ENCODE data around the gene DCP1A. TPM values are rescaled to one million over a fixed set of nuclear protein-coding genes. Genes with fewer than 3 reads are reported as not detected.
"Not testable (repeated sequence)": the region's sequence is repeated elsewhere in the genome, so short reads cannot be mapped to it uniquely, and the experiment has no call there.

The DCP1A gene
- total and polyA plus RNA-seq, 5 donors from 2014 or later: 47.7 to 63.6 (median 50.6) TPM

DNA sequence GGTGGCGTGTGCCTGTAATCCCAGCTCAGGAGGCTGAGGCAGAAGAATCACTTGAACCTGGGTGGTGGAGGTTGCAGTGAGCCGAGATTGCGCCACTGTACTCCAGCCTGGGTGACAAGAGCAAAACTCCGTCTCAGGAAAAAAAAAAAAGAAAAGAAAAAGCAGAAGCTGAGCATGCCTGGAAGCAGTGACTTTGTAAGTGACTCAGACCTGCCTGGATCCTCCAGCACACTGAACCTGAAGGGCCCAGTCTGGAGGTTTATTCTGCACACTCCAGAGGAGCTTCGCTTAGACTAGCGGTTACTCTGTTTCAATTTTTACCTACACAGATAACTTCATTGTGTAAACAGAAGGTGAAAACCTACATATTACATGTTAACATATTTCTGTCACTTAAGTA is 19.4 kb downstream of the DCP1A start:
- not testable (repeated sequence) for H3K27me3 ChIP-seq (ENCODE audit: control insufficient read depth, insufficient read depth, low read length); H3K4me3 Mint-ChIP-seq; H3K9me3 Mint-ChIP-seq; H3K4me1 ChIP-seq (ENCODE audit: control insufficient read depth, insufficient read depth, low read length, poor library complexity, severe bottlenecking); ATAC-seq (ENCODE audit: low read depth in 2 of 2); H3K9me3 ChIP-seq (ENCODE audit: control insufficient read depth in 2 of 2, low read length in 2 of 2); H3K27ac ChIP-seq (ENCODE audit: insufficient read depth, low read length, poor library complexity, severe bottlenecking); DNase-seq; H3K4me3 ChIP-seq (ENCODE audit: low read depth, low read length); H3K27ac Mint-ChIP-seq; H3K27me3 Mint-ChIP-seq
- H3K36me3 Mint-ChIP-seq: peaks cover 23% of the 10 kb centered on the region
- peaks cover 36 to 56% (median 49%) of the 10 kb centered on the region in 4 donors for H3K4me1 Mint-ChIP-seq
- H3K36me3 ChIP-seq (ENCODE audit: control insufficient read depth, insufficient read depth, low read length): peaks cover 32% of the 10 kb centered on the region

DNA sequence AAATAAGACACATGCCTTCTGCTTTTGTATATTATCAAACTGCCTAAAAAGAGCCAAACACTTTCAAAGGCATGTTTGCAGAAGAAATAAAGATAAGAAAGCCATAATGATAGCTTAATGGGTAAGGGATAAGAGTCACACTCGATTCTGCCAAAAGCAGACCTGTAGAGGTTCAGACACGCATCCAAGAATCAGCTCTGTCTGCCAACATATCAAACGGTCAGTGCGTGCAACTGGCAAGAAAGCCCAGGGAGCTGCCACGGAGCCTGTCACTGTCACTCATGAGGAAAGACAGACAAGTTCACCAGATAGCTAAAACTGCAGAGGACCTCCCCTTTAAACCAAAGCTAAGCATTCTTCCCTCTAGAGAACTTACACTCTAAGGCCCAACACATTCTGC is 23.2 kb downstream of the DCP1A start:
- Mint-ChIP-seq H3K27me3 (no peaks in the 10 kb centered on the region), H3K4me3 (no peak overlapping the region), H3K4me1 (peaks cover 29 to 36% (median 33%) of the 10 kb centered on the region in 4 donors), H3K27ac (no peak overlapping the region), H3K36me3 (peaks cover 17% of the 10 kb centered on the region), H3K9me3 (no peaks in the 10 kb centered on the region)
- Histone ChIP-seq H3K27ac (ENCODE audit: insufficient read depth, low read length, poor library complexity, severe bottlenecking) (no peak overlapping the region), H3K27me3 (ENCODE audit: control insufficient read depth, insufficient read depth, low read length) (no peaks in the 10 kb centered on the region), H3K4me3 (ENCODE audit: low read depth, low read length) (no peak overlapping the region), H3K36me3 (ENCODE audit: control insufficient read depth, insufficient read depth, low read length) (peaks cover 23% of the 10 kb centered on the region), H3K9me3 (ENCODE audit: control insufficient read depth in 2 of 2, low read length in 2 of 2) (no peaks in the 10 kb centered on the region), H3K4me1 (ENCODE audit: control insufficient read depth, insufficient read depth, low read length, poor library complexity, severe bottlenecking) (no peaks in the 10 kb centered on the region)
- ATAC-seq (ENCODE audit: low read depth in 2 of 2): no peak
- DNase-seq: no peak

DNA sequence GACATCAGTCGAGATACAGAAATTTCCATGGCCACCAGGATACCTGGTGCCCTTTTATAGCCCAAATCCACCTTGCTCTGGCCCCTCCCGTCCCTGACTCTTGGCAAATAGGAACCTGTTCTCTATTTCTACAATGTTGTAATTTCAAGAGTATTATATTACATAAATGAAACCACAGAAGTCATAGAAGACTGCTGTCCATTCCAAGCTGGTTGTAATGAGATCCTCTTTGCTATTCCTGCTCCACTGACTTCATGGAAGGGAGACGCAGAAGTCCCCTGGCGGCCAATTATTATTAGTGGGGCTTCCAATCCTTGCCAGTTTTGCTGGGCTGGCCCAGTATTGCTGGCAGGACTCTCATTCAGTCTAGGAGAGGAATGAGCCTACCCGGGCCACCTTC is 26.6 kb downstream of the DCP1A start:
- Mint-ChIP-seq H3K9me3 (no peaks in the 10 kb centered on the region), H3K36me3 (peaks cover 18% of the 10 kb centered on the region), H3K4me3 (no peak overlapping the region), H3K4me1 (peaks cover 17 to 20% (median 18%) of the 10 kb centered on the region in 4 donors), H3K27ac (peak overlapping the region in 2 of 3 donors; percentile 49 to 52), H3K27me3 (no peaks in the 10 kb centered on the region)
- H3K9me3 ChIP-seq (ENCODE audit: control insufficient read depth in 2 of 2, low read length in 2 of 2): no peaks in the 10 kb centered on the region
- DNase-seq (no peak), ATAC-seq (ENCODE audit: low read depth in 2 of 2) (no peak)
- no peaks in the 10 kb centered on the region for H3K27me3 ChIP-seq (ENCODE audit: control insufficient read depth, insufficient read depth, low read length)
- no peaks in the 10 kb centered on the region for H3K4me1 ChIP-seq (ENCODE audit: control insufficient read depth, insufficient read depth, low read length, poor library complexity, severe bottlenecking)
- H3K27ac ChIP-seq (ENCODE audit: insufficient read depth, low read length, poor library complexity, severe bottlenecking): no peak overlapping the region
- no peak overlapping the region for H3K4me3 ChIP-seq (ENCODE audit: low read depth, low read length)
- H3K36me3 ChIP-seq (ENCODE audit: control insufficient read depth, insufficient read depth, low read length): peaks cover 26% of the 10 kb centered on the region

DNA sequence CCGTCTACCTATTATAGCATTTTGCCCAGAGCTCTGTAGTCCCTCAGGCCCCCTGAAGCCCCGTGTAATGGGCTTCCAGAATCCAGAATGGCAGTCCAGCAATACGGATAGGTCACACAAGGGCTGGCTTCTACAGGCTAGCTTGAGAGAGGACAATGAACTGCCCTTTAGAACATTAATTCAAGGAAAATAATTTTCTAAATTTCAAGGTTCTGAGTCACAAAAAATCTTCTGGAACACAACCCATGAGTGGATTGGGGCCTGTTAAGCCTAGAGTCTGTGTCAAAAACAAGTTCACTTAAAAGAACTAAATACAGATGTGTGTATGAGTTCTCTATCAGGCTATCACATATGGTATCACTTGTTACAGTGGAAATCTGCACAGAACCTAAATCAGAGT is 28.8 kb downstream of the DCP1A start:
- Histone ChIP-seq H3K27ac (ENCODE audit: insufficient read depth, low read length, poor library complexity, severe bottlenecking) (no peak overlapping the region), H3K4me3 (ENCODE audit: low read depth, low read length) (no peak overlapping the region), H3K36me3 (ENCODE audit: control insufficient read depth, insufficient read depth, low read length) (peaks cover 23% of the 10 kb centered on the region), H3K4me1 (ENCODE audit: control insufficient read depth, insufficient read depth, low read length, poor library complexity, severe bottlenecking) (no peaks in the 10 kb centered on the region), H3K27me3 (ENCODE audit: control insufficient read depth, insufficient read depth, low read length) (no peaks in the 10 kb centered on the region), H3K9me3 (ENCODE audit: control insufficient read depth in 2 of 2, low read length in 2 of 2) (no peaks in the 10 kb centered on the region)
- no peak for ATAC-seq (ENCODE audit: low read depth in 2 of 2)
- H3K27me3 Mint-ChIP-seq: no peaks in the 10 kb centered on the region
- peaks cover 18% of the 10 kb centered on the region for H3K36me3 Mint-ChIP-seq
- H3K4me3 Mint-ChIP-seq: no peak overlapping the region
- no peak for DNase-seq
- H3K4me1 Mint-ChIP-seq: peaks cover 4 to 9% (median 5%) of the 10 kb centered on the region in 4 donors
- no peaks in the 10 kb centered on the region for H3K9me3 Mint-ChIP-seq
- peak overlapping the region in 1 of 3 donors; percentile 12 for H3K27ac Mint-ChIP-seq

DNA sequence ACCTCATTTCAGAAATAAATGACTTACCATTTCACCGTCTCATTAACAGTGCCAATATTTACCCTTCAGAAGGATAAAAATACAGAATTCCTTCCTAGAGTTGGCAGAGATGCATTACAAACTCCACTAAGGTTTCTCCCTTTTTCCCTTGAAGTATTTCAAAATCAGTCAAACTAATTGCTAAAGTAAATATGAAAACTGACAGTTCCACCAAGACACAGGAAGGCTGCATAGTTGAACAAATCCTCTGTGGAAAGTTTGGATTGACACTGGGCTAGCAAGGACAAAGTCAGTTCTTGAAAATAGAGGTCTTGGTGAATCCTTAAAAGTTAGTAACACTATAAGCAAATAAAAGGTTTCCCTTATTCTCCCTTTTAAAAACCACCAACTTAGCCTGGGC is 34.5 kb downstream of the DCP1A start:
- ATAC-seq (ENCODE audit: low read depth in 2 of 2) (no peak), DNase-seq (no peak)
- H3K27ac Mint-ChIP-seq: peak overlapping the region in 1 of 3 donors; percentile 8
- peaks cover 0 to 5% (median 4%) of the 10 kb centered on the region in 4 donors for H3K4me1 Mint-ChIP-seq
- Histone ChIP-seq H3K27me3 (ENCODE audit: control insufficient read depth, insufficient read depth, low read length) (no peaks in the 10 kb centered on the region), H3K4me3 (ENCODE audit: low read depth, low read length) (no peak overlapping the region), H3K27ac (ENCODE audit: insufficient read depth, low read length, poor library complexity, severe bottlenecking) (no peak overlapping the region), H3K36me3 (ENCODE audit: control insufficient read depth, insufficient read depth, low read length) (peaks cover 48% of the 10 kb centered on the region), H3K9me3 (ENCODE audit: control insufficient read depth in 2 of 2, low read length in 2 of 2) (no peaks in the 10 kb centered on the region), H3K4me1 (ENCODE audit: control insufficient read depth, insufficient read depth, low read length, poor library complexity, severe bottlenecking) (no peaks in the 10 kb centered on the region)
- no peak overlapping the region for H3K4me3 Mint-ChIP-seq
- H3K9me3 Mint-ChIP-seq: no peaks in the 10 kb centered on the region
- peaks cover 32% of the 10 kb centered on the region for H3K36me3 Mint-ChIP-seq
- no peaks in the 10 kb centered on the region for H3K27me3 Mint-ChIP-seq

DNA sequence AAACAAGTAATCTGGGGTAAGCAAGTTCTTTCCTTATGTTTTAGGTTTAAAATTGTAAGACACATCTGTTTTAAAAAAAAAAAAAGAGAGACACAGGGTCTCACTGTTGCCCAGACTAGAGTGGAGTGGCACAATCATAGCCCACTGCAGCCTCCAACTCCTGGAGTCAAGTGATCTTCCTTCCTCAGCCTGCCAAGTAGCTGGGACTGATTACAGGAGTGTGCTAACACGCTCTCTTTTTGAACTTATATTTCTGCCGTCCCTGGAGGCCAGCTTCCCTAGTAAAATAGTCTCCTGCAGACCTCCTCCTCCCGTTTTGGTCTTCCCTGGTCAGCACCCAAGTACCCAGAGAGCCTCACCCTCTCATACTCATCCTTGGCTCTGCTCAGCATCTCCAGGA is 35.5 kb downstream of the DCP1A start:
- Mint-ChIP-seq H3K4me1 (peaks cover 0 to 5% (median 4%) of the 10 kb centered on the region in 4 donors), H3K9me3 (no peaks in the 10 kb centered on the region), H3K27me3 (no peaks in the 10 kb centered on the region), H3K27ac (peak overlapping the region in 2 of 3 donors; percentile 78 to 91), H3K4me3 (no peak overlapping the region), H3K36me3 (peaks cover 32% of the 10 kb centered on the region)
- ATAC-seq (ENCODE audit: low read depth in 2 of 2) (no peak), DNase-seq (no peak)
- no peaks in the 10 kb centered on the region for H3K27me3 ChIP-seq (ENCODE audit: control insufficient read depth, insufficient read depth, low read length)
- no peaks in the 10 kb centered on the region for H3K4me1 ChIP-seq (ENCODE audit: control insufficient read depth, insufficient read depth, low read length, poor library complexity, severe bottlenecking)
- H3K27ac ChIP-seq (ENCODE audit: insufficient read depth, low read length, poor library complexity, severe bottlenecking): no peak overlapping the region
- peaks cover 51% of the 10 kb centered on the region for H3K36me3 ChIP-seq (ENCODE audit: control insufficient read depth, insufficient read depth, low read length)
- H3K4me3 ChIP-seq (ENCODE audit: low read depth, low read length): no peak overlapping the region
- no peaks in the 10 kb centered on the region for H3K9me3 ChIP-seq (ENCODE audit: control insufficient read depth in 2 of 2, low read length in 2 of 2)

DNA sequence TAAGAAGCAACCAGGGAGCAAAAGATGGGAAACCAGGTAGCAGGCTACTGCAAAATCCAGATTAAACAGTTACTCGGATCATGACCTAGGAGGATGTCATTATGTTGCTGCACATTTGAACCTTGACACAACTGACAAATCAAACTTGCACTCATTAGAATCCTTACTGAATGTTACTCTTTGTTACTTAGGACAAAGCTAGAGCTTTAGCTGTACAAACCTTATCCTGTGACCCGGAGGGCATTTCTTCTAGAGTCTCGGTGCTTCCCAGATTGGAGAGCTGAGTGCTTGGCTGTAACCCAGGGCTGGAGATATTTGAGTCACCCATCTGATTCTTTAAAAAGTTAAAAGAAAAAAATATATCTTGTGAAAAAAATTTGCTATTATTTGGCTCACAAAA is 43.4 kb downstream of the DCP1A start:
- Histone ChIP-seq H3K27me3 (ENCODE audit: control insufficient read depth, insufficient read depth, low read length) (no peaks in the 10 kb centered on the region), H3K36me3 (ENCODE audit: control insufficient read depth, insufficient read depth, low read length) (peaks cover 58% of the 10 kb centered on the region), H3K9me3 (ENCODE audit: control insufficient read depth in 2 of 2, low read length in 2 of 2) (no peaks in the 10 kb centered on the region), H3K4me3 (ENCODE audit: low read depth, low read length) (no peak overlapping the region), H3K27ac (ENCODE audit: insufficient read depth, low read length, poor library complexity, severe bottlenecking) (no peak overlapping the region), H3K4me1 (ENCODE audit: control insufficient read depth, insufficient read depth, low read length, poor library complexity, severe bottlenecking) (no peaks in the 10 kb centered on the region)
- Mint-ChIP-seq H3K9me3 (no peaks in the 10 kb centered on the region), H3K4me1 (peaks cover 4 to 8% (median 4%) of the 10 kb centered on the region in 4 donors), H3K27me3 (no peaks in the 10 kb centered on the region), H3K36me3 (peaks cover 28% of the 10 kb centered on the region), H3K27ac (peak overlapping the region in 1 of 3 donors; percentile 65), H3K4me3 (no peak overlapping the region)
- DNase-seq (no peak), ATAC-seq (ENCODE audit: low read depth in 2 of 2) (no peak)

DNA sequence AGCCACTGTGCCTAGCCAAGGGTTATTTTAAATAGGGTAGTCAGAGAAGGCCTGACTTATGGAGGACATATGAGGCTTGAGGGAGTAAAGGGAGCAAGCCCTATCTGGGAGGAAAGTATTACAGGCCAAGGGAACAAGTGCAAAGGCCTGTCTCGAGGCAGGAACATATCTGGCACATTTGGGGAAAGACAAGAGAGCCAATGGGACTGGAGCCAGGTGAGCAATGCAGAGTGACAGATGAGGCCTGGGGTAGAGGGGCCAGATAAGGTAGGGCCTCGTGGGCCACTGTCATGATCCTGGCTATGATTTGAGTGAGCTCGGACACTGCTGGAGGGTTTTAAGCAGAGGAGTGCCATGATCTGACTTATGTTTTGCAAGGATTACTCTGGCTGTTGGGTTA is 43.8 kb downstream of the DCP1A start:
- peaks cover 28% of the 10 kb centered on the region for H3K36me3 Mint-ChIP-seq
- no peak overlapping the region for H3K27ac ChIP-seq (ENCODE audit: insufficient read depth, low read length, poor library complexity, severe bottlenecking)
- no peak overlapping the region for H3K4me3 ChIP-seq (ENCODE audit: low read depth, low read length)
- H3K36me3 ChIP-seq (ENCODE audit: control insufficient read depth, insufficient read depth, low read length): peaks cover 58% of the 10 kb centered on the region
- no peaks in the 10 kb centered on the region for H3K9me3 Mint-ChIP-seq
- no peaks in the 10 kb centered on the region for H3K4me1 ChIP-seq (ENCODE audit: control insufficient read depth, insufficient read depth, low read length, poor library complexity, severe bottlenecking)
- ATAC-seq (ENCODE audit: low read depth in 2 of 2) (no peak), DNase-seq (no peak)
- no peaks in the 10 kb centered on the region for H3K27me3 Mint-ChIP-seq
- no peaks in the 10 kb centered on the region for H3K9me3 ChIP-seq (ENCODE audit: control insufficient read depth in 2 of 2, low read length in 2 of 2)
- H3K27me3 ChIP-seq (ENCODE audit: control insufficient read depth, insufficient read depth, low read length): no peaks in the 10 kb centered on the region
- H3K4me1 Mint-ChIP-seq: peaks cover 4 to 8% (median 4%) of the 10 kb centered on the region in 4 donors
- no peak overlapping the region for H3K4me3 Mint-ChIP-seq
- peak overlapping the region in 1 of 3 donors; percentile 65 for H3K27ac Mint-ChIP-seq
